HG02798 (cell line): Measurements from ENCODE around the gene HSP90B1.

Source experiments
- ATAC-seq: cut with Tn5 transposase; IDR thresholded peaks from one replicate; pipeline ENCODE4 v1.9.1; 2021; ENCODE audit warnings: mild to moderate bottlenecking; ENCODE audit not compliant: unreplicated experiment, poor library complexity

Gene HSP90B1

GRCh38 chr12:103966736-103967135, 36.5 kb downstream of the HSP90B1 start:
- no peak for ATAC-seq

DNA sequence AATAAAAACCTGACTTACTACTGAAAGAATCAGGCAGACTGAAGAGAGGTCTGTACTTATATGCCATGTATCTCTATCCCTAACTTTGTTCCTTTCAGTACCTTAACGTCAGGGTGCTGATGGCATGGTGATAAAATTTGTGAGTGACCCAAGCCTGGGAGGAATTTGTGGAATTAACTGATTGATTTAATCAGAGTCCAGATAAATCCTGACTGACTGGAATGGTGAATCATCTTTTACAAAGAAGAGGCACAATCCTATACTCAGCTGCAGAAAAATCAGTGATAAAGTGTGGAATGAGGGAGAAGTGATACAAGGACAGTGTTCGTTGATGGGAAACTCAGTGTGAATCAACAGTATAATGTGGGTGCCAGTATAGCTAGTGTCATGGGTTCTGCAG, 39.2 kb downstream of the HSP90B1 start:
- no peak for ATAC-seq

GRCh38 chr12:103973909-103974308, 43.7 kb downstream of the HSP90B1 start:
- no peak for ATAC-seq

GRCh38 chr12:103975368-103975767, 45.2 kb downstream of the HSP90B1 start:
- ATAC-seq = no peak

GRCh38 chr12:103978384-103978982, 48.3 kb downstream of the HSP90B1 start:
- ATAC-seq = no peak

DNA sequence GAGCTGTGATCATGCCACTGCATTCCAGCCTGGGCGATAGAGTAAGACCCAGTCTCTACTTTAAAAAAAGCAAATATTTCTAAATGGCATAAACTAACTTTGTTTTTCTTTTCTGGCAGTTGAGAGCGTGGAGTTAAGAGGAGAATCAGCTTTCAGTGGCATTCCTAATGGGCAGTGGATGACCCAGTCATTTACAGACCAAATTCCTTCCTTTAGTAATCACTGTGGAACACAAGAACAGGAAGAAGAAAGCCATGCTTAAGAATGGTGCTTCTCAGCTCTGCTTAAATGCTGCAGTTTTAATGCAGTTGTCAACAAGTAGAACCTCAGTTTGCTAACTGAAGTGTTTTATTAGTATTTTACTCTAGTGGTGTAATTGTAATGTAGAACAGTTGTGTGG, 56.6 kb downstream of the HSP90B1 start:
- no peak for ATAC-seq

DNA sequence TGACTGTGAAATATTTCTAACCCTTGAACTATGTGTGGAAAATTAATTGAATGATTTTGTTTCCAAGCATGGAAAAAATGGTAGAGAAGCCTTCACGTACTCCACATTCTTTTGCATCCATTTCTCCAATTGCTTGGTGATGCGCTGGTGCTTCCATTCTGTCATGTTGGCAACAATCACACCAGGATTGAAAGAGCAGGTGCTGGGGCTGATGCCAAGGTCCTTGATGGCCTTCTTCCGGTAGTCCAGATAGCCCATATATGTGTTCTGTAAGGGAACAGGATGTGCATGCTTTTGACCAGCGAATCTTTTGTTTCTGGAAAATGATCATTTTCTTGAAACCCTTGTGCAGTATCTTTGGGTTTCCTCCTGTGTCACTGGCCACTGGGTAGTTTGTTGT, 64.0 kb downstream of the HSP90B1 start:
- no peak for ATAC-seq

DNA sequence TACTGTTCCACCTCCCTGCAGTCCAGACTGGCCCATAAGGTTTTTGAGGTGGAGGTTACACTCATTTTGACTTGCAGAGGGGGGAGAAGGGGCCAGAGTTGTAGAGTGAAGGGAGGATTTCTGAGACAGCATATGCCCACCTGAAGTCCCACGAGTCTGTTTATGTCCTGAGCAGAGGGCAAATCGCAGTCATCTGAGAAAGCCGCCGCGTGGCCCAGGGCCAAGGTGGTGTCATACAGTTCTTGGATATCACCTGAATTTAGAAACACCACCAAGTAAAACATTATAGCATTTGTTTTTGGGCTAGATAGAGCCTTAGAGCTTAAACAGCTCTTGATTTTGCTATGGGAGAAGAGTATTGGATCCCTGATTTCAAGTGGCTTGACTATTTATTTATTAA, 66.4 kb downstream of the HSP90B1 start:
- ATAC-seq = no peak

DNA sequence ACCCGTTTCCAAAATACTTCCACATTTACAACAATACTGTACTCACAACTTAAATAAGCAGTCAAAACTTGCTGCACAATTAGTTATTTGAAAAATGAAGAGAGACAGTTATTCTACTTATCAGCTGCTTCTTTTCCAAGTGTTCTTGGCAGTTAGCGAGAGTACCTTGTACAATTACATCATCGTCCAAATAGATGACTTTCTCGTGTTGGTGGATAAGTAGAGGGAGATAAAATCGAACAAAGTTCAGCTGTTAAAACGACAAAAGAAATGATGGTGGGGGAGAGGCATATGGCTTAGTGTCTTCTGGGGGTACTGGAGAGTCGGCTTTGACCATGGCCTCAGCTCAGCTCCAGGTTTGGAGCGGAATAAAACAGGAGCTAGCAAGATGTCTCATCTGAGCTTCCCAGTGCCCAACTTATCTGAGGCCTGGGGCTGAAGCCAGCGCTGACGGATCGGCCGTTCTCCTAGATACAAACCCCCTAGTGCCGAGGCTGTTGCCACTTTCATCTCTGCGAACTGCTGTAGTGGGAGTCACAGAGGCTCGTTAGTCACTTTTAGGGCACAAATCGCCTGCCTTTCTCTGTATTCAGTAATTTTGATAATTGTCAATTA, 67.2 kb downstream of the HSP90B1 start:
- ATAC-seq = no peak
